Thoracic aorta (tissue), 2 donors: ENCODE measurements around the gene SKAP2. TPM values are rescaled to one million over a fixed set of nuclear protein-coding genes. Genes with fewer than 3 reads are reported as not detected.

Experiments
- ATAC-seq: fragments of 150-250 bp; one replicate; pipeline ENCODE4 v1.8.0; 2017; ENCODE audit warnings: low read depth; ENCODE audit not compliant: insufficient number of reproducible peaks, low FRiP score
- DNase-seq: peaks from one replicate; pipeline ENCODE4 v3.0.0-alpha.2; 2020; ENCODE audit warnings: low spot score
- H3K27ac ChIP-seq, 2 donors: fragments of 200-600 bp; sonication (generic); 1 replicate in 1 of 2; 2 replicates in 1 of 2; pipeline ENCODE4 v1.5.1; 2016; ENCODE audit warnings: mild to moderate bottlenecking in 2 of 2, moderate library complexity in 2 of 2
- H3K27me3 ChIP-seq: fragments of 200-600 bp; sonication (generic); replicated peaks from 2 replicates; pipeline ENCODE4 v1.6.0; 2016; ENCODE audit warnings: mild to moderate bottlenecking; ENCODE audit not compliant: insufficient read depth
- H3K36me3 ChIP-seq: fragments of 200-600 bp; sonication (generic); one replicate; pipeline ENCODE4 v1.5.1; 2016
- H3K4me1 ChIP-seq, 2 donors: fragments of 200-600 bp; sonication (generic); 1 replicate in 1 of 2; 2 replicates in 1 of 2; pipeline versions ENCODE4 v1.5.1 to v1.6.0; 2016; ENCODE audit warnings: low read depth in 2 of 2, mild to moderate bottlenecking in 1 of 2; ENCODE audit not compliant: control insufficient read depth in 1 of 2
- H3K4me3 ChIP-seq: fragments of 200-600 bp; sonication (generic); 2 replicates; pipeline ENCODE4 v1.5.1; 2016; ENCODE audit warnings: mild to moderate bottlenecking
- H3K9me3 ChIP-seq: fragments of 200-600 bp; sonication (generic); 2 replicates; pipeline ENCODE4 v1.5.1; 2016
- CTCF ChIP-seq: fragments of 200-600 bp; sonication (generic); IDR thresholded peaks from one replicate; pipeline ENCODE4 v1.5.1; 2019; ENCODE audit warnings: antibody characterized with exemption
- total RNA-seq, 2 donors: library from RNA; depleted of rRNA; stranded (reverse); fragments of >200 nt; gene quantifications; one replicate each; pipeline versions ENCODE4 v1.1.0 to v1.2.3, GENCODE V29; 2016

Gene SKAP2
- total RNA-seq, 2 donors from 2014 or later: 16.6 to 29.0 TPM

GRCh38 chr7:26694141-26694540 is 170.2 kb downstream of the SKAP2 start:
- H3K4me3 ChIP-seq: no peak overlapping the region
- no peak for DNase-seq
- H3K27ac ChIP-seq: no peak overlapping the region
- ATAC-seq: no peak
- no peaks in the 10 kb centered on the region for H3K36me3 ChIP-seq
- H3K9me3 ChIP-seq: no peaks in the 10 kb centered on the region
- TF ChIP-seq CTCF: no peak
- no peaks in the 10 kb centered on the region for H3K27me3 ChIP-seq
- H3K4me1 ChIP-seq: peaks cover 11 to 20% of the 10 kb centered on the region in 2 donors

GRCh38 chr7:26691886-26692285 is 172.5 kb downstream of the SKAP2 start:
- Histone ChIP-seq H3K27ac (no peak overlapping the region), H3K27me3 (no peaks in the 10 kb centered on the region), H3K4me1 (peaks cover 11 to 20% of the 10 kb centered on the region in 2 donors), H3K4me3 (no peak overlapping the region), H3K36me3 (no peaks in the 10 kb centered on the region), H3K9me3 (no peaks in the 10 kb centered on the region)
- TF ChIP-seq CTCF: no peak
- ATAC-seq: no peak
- DNase-seq: no peak

- TF ChIP-seq CTCF: no peak
- ATAC-seq: no peak
- H3K4me3 ChIP-seq: no peak overlapping the region
- no peak overlapping the region for H3K27ac ChIP-seq
- H3K36me3 ChIP-seq: no peaks in the 10 kb centered on the region
- H3K27me3 ChIP-seq: no peaks in the 10 kb centered on the region
- DNase-seq: no peak
- H3K4me1 ChIP-seq: peaks cover 11 to 20% of the 10 kb centered on the region in 2 donors
- no peaks in the 10 kb centered on the region for H3K9me3 ChIP-seq
Observed at GRCh38 chr7:26691406-26691805, 173.0 kb downstream of the SKAP2 start.

GRCh38 chr7:26690135-26690805 is 174.1 kb downstream of the SKAP2 start:
- Histone ChIP-seq H3K36me3 (no peaks in the 10 kb centered on the region), H3K27me3 (no peaks in the 10 kb centered on the region), H3K4me1 (peaks cover 11 to 20% of the 10 kb centered on the region in 2 donors), H3K27ac (no peak overlapping the region), H3K4me3 (no peak overlapping the region), H3K9me3 (no peaks in the 10 kb centered on the region)
- ATAC-seq: no peak
- DNase-seq: no peak
- no peak for TF ChIP-seq CTCF

GRCh38 chr7:26688936-26689506 is 175.4 kb downstream of the SKAP2 start:
- H3K4me3 ChIP-seq: no peak overlapping the region
- TF ChIP-seq CTCF: no peak
- DNase-seq (no peak), ATAC-seq (no peak)
- peaks cover 11 to 20% of the 10 kb centered on the region in 2 donors for H3K4me1 ChIP-seq
- H3K27ac ChIP-seq: no peak overlapping the region
- H3K36me3 ChIP-seq: no peaks in the 10 kb centered on the region
- H3K27me3 ChIP-seq: no peaks in the 10 kb centered on the region
- no peaks in the 10 kb centered on the region for H3K9me3 ChIP-seq
